GM12891 (cell line): Measurements from ENCODE around the gene LUZP2.

Source experiments
- POLR2A ChIP-seq: IDR thresholded peaks from 2 replicates; pipeline ENCODE4 v1.6.1; 2011; ENCODE audit warnings: low read depth, low read length, control low read depth
- POLR2AphosphoS5 ChIP-seq: IDR thresholded peaks from 2 replicates; pipeline ENCODE4 v1.6.1; 2011; ENCODE audit warnings: low read depth, low read length, control low read depth
- SPI1 ChIP-seq: IDR thresholded peaks from 2 replicates; pipeline ENCODE4 v1.6.1; 2011; ENCODE audit warnings: low read depth, low read length, control low read depth

GRCh38 chr11:24560324-24560723 is 63.5 kb downstream of the LUZP2 start:
- TF ChIP-seq POLR2A (no peak), SPI1 (no peak), POLR2AphosphoS5 (no peak)
